ENCODE results near the gene LNX1.
A peak's percentile ranks its signal among the peaks of the same experiment; 100 is the strongest.

The LNX1 gene

GRCh38 chr4:53599632-53600031 is 8.3 kb upstream of the LNX1 start:
- DNase-seq (ENCODE audit: low spot score), result no peak

- no peak for DNase-seq (ENCODE audit: low spot score)
Observed at GRCh38 chr4:53598901-53599300, 7.6 kb upstream of the LNX1 start.

- DNase-seq (ENCODE audit: low spot score), result no peak
Observed at GRCh38 chr4:53598483-53598882, 7.2 kb upstream of the LNX1 start.

- DNase-seq (ENCODE audit: low spot score), result no peak
Observed at GRCh38 chr4:53596901-53597300, 5.6 kb upstream of the LNX1 start.

- no peak for DNase-seq (ENCODE audit: low spot score)
Observed at GRCh38 chr4:53595834-53596233, 4.5 kb upstream of the LNX1 start.

GRCh38 chr4:53595204-53595603 is 3.9 kb upstream of the LNX1 start:
- DNase-seq (ENCODE audit: low spot score), result no peak

GRCh38 chr4:53593765-53594164 is 2.5 kb upstream of the LNX1 start:
- no peak for DNase-seq (ENCODE audit: low spot score)

GRCh38 chr4:53592686-53593501 is 1.6 kb upstream of the LNX1 start:
- no peak for DNase-seq (ENCODE audit: low spot score)

GRCh38 chr4:53592122-53592521 is 836 bp upstream of the LNX1 start:
- DNase-seq (ENCODE audit: low spot score), result no peak

GRCh38 chr4:53590187-53590586 is 1.1 kb downstream of the LNX1 start:
- no peak for DNase-seq (ENCODE audit: low spot score)

GRCh38 chr4:53589511-53589910 is 1.8 kb downstream of the LNX1 start:
- no peak for DNase-seq (ENCODE audit: low spot score)

GRCh38 chr4:53587135-53587534 is 4.2 kb downstream of the LNX1 start:
- DNase-seq (ENCODE audit: low spot score), result no peak

- peak; percentile 87 for DNase-seq (ENCODE audit: low spot score)
Observed at GRCh38 chr4:53586121-53586816, 5.0 kb downstream of the LNX1 start.

GRCh38 chr4:53584658-53585057 is 6.6 kb downstream of the LNX1 start:
- DNase-seq (ENCODE audit: low spot score), result no peak

- no peak for DNase-seq (ENCODE audit: low spot score)
Observed at GRCh38 chr4:53583513-53583912, 7.8 kb downstream of the LNX1 start.

- DNase-seq (ENCODE audit: low spot score), result no peak
Observed at GRCh38 chr4:53582194-53582593, 9.1 kb downstream of the LNX1 start.

- no peak for DNase-seq (ENCODE audit: low spot score)
Observed at GRCh38 chr4:53580274-53580673, 11.0 kb downstream of the LNX1 start.

- DNase-seq (ENCODE audit: low spot score), result peak; percentile 67
Observed at GRCh38 chr4:53579826-53580225, 11.5 kb downstream of the LNX1 start.

GRCh38 chr4:53576676-53577372 is 14.5 kb downstream of the LNX1 start:
- DNase-seq (ENCODE audit: low spot score), result no peak

GRCh38 chr4:53576071-53576617 is 15.1 kb downstream of the LNX1 start:
- DNase-seq (ENCODE audit: low spot score), result no peak

- DNase-seq (ENCODE audit: low spot score), result no peak
Observed at GRCh38 chr4:53575552-53575951, 15.7 kb downstream of the LNX1 start.

- no peak for DNase-seq (ENCODE audit: low spot score)
Observed at GRCh38 chr4:53574528-53574927, 16.8 kb downstream of the LNX1 start.

- no peak for DNase-seq (ENCODE audit: low spot score)
Observed at GRCh38 chr4:53573696-53574095, 17.6 kb downstream of the LNX1 start.
